Amniotic epithelial cell (primary cell): Measurements from ENCODE around the gene IFFO2.
A peak's percentile ranks its signal among the peaks of the same experiment; 100 is the strongest.
"Not testable (repeated sequence)": the region's sequence is repeated elsewhere in the genome, so short reads cannot be mapped to it uniquely, and the experiment has no call there.

Source experiments
- DNase-seq: peaks from one replicate; pipeline ENCODE4 v3.0.0-alpha.2; 2010; ENCODE audit warnings: low read depth

The IFFO2 gene

GRCh38 chr1:18893120-18893519 lies 63.4 kb downstream of the IFFO2 start:
- DNase-seq: peak; percentile 20

DNA sequence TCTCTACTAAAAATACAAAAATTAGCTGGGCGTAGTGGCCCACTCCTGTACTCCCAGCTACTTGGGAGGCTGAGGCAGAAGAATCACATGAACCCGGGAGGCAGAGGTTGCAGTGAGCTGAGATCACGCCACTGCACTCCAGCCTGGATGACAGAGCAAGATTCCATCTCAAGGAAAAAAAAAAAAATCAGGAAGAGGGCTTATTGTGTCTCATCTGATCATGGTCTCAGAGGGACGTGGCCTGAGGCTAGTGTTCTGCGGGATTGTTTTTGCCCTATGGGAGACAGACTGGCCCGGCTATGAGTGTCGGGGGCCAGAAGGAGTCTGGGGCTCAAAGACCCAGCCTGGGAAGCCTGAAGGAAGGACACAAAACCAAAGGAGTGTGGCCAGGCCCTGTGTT lies 64.6 kb downstream of the IFFO2 start:
- DNase-seq: not testable (repeated sequence)

GRCh38 chr1:18891426-18891780 lies 65.1 kb downstream of the IFFO2 start:
- DNase-seq: no peak

- peak; percentile 12 for DNase-seq
These were observed 65.6 kb downstream of the IFFO2 start for GRCh38 chr1:18890706-18891425.

- DNase-seq: peak; percentile 82
These were observed 70.5 kb downstream of the IFFO2 start for GRCh38 chr1:18886003-18886335.

DNA sequence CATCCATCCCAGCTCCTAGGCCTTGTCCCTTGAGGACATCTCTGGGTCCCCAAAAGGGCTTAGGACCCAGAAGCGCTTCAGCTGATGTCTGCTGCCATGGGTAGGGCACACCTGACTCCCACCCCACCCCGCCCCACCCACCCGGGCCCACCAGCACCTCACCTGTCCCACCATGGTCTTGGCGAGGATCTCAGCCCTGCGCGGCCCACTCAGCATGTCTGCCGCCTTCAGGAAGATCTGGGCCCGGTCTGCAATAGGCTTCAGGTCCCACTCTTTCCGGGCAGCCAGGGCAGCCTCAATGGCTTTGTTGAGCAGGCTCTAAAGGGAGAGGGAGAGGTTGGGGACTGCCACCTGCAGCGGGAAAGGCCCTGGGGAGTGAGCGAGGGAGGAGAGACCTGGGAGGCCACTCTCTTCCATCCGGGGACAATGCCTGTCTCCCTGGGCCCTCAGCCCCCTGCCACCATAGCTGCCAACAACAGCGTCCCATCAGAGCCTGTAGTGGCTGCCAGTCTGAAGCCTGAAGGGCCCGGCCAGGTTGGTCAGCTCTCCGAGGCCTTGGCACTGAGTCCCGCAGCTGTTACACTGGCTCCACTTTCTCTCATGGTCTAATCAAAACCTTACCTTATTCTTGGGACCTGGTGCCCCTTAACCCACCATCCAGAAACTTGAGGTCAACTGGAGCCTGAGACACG lies 71.0 kb downstream of the IFFO2 start:
- DNase-seq: no peak

GRCh38 chr1:18884727-18885126 lies 71.7 kb downstream of the IFFO2 start:
- DNase-seq: no peak

GRCh38 chr1:18884419-18884717 lies 72.1 kb downstream of the IFFO2 start:
- no peak for DNase-seq

- DNase-seq: peak; percentile 47
These were observed 72.6 kb downstream of the IFFO2 start for GRCh38 chr1:18883636-18884418.

GRCh38 chr1:18883079-18883478 lies 73.4 kb downstream of the IFFO2 start:
- no peak for DNase-seq

GRCh38 chr1:18882486-18882885 lies 74.0 kb downstream of the IFFO2 start:
- no peak for DNase-seq

GRCh38 chr1:18881642-18882431 lies 74.6 kb downstream of the IFFO2 start:
- DNase-seq: no peak

- no peak for DNase-seq
These were observed 75.3 kb downstream of the IFFO2 start for GRCh38 chr1:18881164-18881563.

- DNase-seq: no peak
These were observed 75.9 kb downstream of the IFFO2 start for GRCh38 chr1:18880585-18880984.

GRCh38 chr1:18879791-18880309 lies 76.6 kb downstream of the IFFO2 start:
- DNase-seq: no peak

GRCh38 chr1:18879215-18879790 lies 77.2 kb downstream of the IFFO2 start:
- no peak for DNase-seq

DNA sequence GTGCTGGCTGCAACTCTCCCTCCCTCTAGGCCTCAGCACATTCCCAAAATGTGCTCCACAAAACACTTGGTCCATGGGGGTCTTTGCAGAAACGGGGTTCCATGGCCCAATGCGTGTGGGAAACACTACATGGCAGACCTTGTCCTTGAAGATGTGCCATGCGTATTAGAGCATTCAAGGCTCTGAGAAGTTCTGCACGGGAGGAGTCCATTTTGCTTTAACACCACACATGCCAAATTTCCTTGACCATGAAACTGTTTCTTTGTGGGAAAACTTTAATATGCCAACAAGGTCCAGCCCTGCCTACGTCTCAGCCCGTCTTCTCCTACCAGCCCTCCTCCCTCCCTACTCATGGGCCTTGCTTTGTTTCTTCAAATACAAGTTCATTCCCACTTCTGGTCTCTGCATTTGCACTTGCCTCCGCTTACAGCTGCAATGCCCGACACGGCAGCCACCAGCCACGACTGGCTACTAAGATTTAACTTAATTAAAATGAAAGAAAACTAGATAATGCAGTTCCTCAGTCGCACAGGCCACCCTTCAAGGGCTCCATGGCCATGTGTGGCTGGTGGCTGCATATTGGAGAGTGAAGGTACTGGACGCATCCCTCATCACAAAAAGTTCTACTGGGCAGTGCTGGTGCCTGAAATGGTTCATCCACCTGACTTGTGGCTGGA lies 77.8 kb downstream of the IFFO2 start:
- DNase-seq: no peak

DNA sequence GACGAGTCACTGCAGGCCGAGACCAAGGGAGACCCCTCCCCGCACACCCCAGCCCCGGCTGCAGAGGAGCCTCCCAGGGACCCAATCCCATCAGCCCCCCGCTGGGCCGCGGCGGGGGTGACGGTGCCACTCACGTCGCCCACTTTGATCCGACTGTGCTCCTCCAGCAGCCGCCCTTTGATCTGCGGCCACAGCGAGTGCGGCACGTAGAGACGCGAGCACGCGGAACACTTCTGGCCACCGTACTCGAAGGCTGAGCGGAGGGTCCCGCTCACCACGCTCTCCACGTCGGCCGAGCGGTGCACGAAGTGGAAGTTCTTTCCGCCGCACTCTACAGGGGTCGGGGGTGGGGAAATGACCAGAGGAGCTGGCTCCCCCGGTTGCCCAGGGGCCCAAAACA lies 79.2 kb downstream of the IFFO2 start:
- DNase-seq: no peak

GRCh38 chr1:18876210-18876609 lies 80.3 kb downstream of the IFFO2 start:
- no peak for DNase-seq

DNA sequence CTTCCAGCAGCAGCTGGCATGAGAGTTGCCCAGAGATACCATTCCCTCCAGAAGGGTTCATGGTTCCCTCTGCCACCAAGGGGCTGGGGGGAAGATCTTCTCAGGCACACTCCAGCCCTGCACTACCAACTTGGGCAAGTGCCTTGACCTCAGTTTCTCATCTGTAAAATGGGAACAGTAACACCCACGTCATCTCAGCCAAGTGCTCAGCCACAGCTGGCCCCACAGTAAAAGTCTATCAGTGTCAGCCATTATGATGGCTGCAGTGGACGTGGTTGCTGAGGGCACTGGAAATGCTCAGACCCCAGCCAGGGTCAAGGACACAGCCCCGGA lies 80.7 kb downstream of the IFFO2 start:
- no peak for DNase-seq

GRCh38 chr1:18875107-18875795 lies 81.2 kb downstream of the IFFO2 start:
- peak; percentile 76 for DNase-seq
